Measurements from ENCODE around the gene HPS1. TPM values are rescaled to one million over a fixed set of nuclear protein-coding genes. Genes with fewer than 3 reads are reported as not detected.

Gene HPS1
- total RNA-seq, 1 donor from 2014 or later, result 24.8 TPM

Other genes with a start within 250 kb of the HPS1 start
- gene LOXL4, start 178.7 kb downstream of the HPS1 start, total RNA-seq, result 0.68 and 0.88 TPM in 2 replicates
- 3.6 and 6.4 TPM in 2 replicates for gene PYROXD2, start 31.8 kb downstream of the HPS1 start, total RNA-seq